GM10266 (cell line): ENCODE data around the gene EPHB1.

Source experiments
- DNase-seq: peaks from one replicate; pipeline ENCODE4 v3.0.0; 2012; ENCODE audit errors: extremely low spot score
- CTCF ChIP-seq: IDR thresholded peaks from 2 replicates; pipeline ENCODE4 v1.5.1; 2012; ENCODE audit warnings: mild to moderate bottlenecking, low read depth; ENCODE audit not compliant: control insufficient read depth, insufficient read depth; ENCODE audit errors: missing control alignments

Gene EPHB1

GRCh38 chr3:134794950-134795745, at the start of gene EPHB1:
EPHB1 (plus strand) TSS chr3:134795260.
- TF ChIP-seq CTCF: peak; percentile 87
- peak; percentile 81 for DNase-seq

GRCh38 chr3:134748698-134749097, 46.4 kb upstream of the EPHB1 start:
- no peak for TF ChIP-seq CTCF
- DNase-seq: no peak

GRCh38 chr3:134749174-134749573, 45.9 kb upstream of the EPHB1 start:
- TF ChIP-seq CTCF: no peak
- DNase-seq: no peak

- no peak for DNase-seq
- TF ChIP-seq CTCF: no peak
These were observed 45.1 kb upstream of the EPHB1 start for GRCh38 chr3:134749802-134750553.

GRCh38 chr3:134751831-134752230, 43.2 kb upstream of the EPHB1 start:
- no peak for TF ChIP-seq CTCF
- DNase-seq: no peak

GRCh38 chr3:134752761-134753461, 42.1 kb upstream of the EPHB1 start:
- no peak for DNase-seq
- TF ChIP-seq CTCF: no peak
